GM12801 (cell line): ENCODE measurements around the gene BDKRB2.

ENCODE experiments used
- TF ChIP-seq, protein P1 (sequence below): IDR thresholded peaks from one replicate; pipeline ENCODE4 v1.5.1; 2011; ENCODE audit warnings: control low read depth; ENCODE audit not compliant: insufficient read length; ENCODE audit errors: extremely low read depth

The BDKRB2 gene

DNA sequence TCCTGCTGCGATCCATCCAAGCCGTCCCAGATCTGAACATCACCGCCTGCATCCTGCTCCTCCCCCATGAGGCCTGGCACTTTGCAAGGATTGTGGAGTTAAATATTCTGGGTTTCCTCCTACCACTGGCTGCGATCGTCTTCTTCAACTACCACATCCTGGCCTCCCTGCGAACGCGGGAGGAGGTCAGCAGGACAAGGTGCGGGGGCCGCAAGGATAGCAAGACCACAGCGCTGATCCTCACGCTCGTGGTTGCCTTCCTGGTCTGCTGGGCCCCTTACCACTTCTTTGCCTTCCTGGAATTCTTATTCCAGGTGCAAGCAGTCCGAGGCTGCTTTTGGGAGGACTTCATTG is 59.5 kb downstream of the BDKRB2 start:
- TF ChIP-seq, protein P1, sequence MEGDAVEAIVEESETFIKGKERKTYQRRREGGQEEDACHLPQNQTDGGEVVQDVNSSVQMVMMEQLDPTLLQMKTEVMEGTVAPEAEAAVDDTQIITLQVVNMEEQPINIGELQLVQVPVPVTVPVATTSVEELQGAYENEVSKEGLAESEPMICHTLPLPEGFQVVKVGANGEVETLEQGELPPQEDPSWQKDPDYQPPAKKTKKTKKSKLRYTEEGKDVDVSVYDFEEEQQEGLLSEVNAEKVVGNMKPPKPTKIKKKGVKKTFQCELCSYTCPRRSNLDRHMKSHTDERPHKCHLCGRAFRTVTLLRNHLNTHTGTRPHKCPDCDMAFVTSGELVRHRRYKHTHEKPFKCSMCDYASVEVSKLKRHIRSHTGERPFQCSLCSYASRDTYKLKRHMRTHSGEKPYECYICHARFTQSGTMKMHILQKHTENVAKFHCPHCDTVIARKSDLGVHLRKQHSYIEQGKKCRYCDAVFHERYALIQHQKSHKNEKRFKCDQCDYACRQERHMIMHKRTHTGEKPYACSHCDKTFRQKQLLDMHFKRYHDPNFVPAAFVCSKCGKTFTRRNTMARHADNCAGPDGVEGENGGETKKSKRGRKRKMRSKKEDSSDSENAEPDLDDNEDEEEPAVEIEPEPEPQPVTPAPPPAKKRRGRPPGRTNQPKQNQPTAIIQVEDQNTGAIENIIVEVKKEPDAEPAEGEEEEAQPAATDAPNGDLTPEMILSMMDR = no peak

DNA sequence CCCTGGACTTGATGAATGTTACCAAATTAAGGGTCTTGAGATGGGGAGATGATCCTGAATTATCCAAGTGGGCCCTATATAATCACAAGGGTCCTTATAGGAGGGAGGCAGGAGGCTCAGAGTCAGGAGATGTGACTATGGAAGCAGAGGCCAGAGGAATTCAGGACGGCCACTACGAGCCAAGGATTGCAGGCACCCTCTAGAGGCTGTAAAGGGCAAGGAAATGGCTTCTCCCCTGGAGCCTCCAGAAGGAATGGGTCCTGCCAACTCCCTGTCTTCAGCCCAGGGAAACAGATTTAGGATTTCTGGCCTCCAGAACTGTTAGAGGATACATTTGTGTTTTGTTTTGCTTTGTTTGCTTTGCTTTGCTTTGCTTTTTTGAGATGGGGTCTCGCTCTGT is 60.2 kb downstream of the BDKRB2 start:
- TF ChIP-seq, protein P1 = no peak

DNA sequence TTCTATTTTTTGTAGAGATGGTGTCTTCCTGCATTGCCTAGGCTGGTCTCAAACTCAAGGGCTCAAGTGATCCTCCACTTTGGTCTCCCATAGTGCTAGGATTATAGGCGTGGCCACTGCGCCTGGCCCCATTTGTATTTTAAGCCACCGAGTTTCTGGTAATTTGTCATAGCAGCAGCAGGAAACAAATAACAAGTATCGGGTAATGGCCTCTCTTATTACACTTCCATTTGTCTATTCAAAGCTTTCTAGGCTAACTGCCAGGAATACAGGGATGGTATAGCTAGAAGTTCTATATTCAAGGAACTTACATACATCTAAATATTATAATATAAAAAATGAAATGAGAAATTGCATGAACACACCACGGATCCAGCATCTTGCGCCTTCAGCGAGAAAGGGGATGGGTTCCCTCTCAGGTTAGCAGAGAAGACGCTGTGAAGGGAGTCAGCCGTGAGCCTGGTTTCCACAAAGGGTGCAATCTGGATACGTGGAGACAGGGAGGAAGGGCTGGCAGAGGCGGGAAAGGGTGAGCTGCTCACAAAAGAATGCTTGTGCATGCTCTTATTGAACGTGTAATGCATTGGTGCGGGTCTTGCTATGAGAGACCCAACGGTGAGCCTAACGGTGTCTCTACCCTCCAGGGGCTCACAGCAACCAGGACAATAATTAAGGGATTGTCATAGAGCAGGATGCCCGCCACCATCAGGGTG is 60.9 kb downstream of the BDKRB2 start:
- TF ChIP-seq, protein P1 = no peak

DNA sequence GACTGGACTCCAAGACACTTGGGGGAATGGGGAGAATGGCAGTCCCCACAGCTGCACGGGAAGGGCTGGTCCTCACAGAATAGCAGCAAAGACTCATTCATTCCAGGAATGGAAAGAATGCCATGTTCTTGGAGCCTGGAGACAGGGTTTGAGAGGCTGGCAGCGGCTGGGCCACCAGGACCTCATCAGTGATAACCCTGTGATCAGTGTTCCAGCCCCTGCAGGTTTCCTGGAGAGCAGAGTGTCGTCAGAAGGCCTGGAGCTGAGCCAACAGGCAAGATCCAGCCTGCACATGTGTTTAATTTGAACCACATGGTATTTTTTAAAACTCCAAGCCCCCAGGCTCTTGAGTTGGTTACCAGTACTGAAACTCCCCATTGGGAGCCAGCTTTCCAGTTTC is 62.7 kb downstream of the BDKRB2 start:
- TF ChIP-seq, protein P1 = no peak

DNA sequence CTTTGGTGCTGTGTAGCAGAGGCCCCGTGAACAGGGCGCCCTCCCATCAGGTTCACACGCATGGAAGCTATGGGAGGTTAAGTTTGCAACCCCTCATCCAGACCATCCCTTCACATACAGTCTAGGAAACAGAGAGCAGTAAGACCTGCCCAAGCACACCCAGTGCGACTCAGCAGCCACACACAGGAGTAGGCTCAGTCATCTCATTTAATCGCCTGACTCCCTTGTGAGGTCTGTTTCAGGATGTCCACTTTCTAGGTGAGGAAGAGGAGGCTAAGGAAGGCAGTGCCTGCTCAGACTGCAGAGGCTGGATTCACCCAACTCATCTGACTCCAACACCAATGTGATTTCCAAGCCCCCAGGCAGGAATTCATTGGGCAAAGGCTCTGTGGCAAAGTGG is 63.3 kb downstream of the BDKRB2 start:
- TF ChIP-seq, protein P1 = no peak

DNA sequence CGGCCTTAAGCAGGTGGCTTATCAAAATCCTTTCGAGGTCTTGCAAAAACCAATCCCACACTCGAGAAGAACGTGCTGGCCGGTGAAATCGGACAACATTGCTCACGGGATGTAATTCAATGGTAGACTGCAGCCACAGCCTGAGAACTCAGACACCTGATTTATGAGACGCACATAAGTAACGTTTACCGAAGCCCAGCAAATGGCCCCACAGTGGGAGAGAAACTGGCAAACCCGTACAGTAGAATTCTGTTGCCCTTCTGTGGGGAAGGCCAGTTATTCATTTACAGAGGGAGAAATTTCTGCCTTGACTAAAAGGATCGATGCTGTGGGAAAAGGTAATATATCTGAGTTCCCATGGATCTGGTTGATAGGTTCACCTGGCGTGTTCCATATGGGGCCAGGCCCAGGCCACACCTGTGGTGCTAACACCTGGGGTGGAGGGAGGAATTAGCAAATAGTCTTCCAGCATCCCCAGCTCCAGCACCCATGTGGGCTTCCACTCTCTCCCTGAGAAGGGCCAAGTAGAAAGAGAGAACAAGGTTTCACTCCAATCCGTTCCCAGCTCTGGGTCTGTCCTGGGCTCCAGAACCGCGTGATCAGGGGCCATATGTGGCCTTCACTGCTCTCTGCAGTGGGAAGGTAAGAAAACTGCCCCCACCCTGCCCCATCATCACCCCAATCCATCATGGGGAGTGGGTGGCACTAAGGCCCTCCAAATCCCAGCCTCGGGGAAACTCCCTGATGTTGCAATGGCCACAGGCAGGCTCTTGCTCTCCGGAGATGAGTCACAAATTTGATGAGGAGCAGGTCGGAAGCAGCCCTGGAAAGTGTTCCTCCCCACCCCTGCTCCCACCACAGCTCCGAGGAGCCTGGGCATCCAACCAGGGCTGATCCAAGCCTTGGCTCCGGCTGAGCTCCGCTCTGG is 64.1 kb downstream of the BDKRB2 start:
- TF ChIP-seq, protein P1 = no peak

DNA sequence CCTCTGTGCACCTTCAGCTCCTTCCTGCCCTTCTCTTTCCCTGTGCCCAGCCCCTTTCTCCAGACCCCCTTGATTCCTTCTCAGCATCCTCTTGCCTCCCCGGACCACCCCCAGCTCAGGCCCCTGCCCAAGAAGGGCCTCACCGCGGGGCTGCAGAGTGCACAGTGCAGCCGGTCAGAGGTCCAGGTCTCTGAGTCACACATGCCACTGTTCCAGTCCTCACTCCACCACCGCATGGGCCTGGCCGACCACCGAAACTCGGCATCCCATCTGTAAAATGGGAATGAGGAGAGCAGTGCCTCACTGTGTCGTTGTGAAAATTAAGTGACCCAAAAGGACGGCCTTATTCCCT is 64.7 kb downstream of the BDKRB2 start:
- TF ChIP-seq, protein P1 = no peak
